GM23248 (cell line): ENCODE results near the gene VPS37D. TPM values are rescaled to one million over a fixed set of nuclear protein-coding genes. Genes with fewer than 3 reads are reported as not detected.
"Not testable (repeated sequence)": the region's sequence is repeated elsewhere in the genome, so short reads cannot be mapped to it uniquely, and the experiment has no call there.

Source experiments
- DNase-seq: peaks from one replicate; pipeline ENCODE4 v3.0.0-alpha.2; 2015
- H2AFZ ChIP-seq: fragments of 200-600 bp; sonication (generic); 2 replicates; pipeline ENCODE4 v1.6.1; 2016; ENCODE audit warnings: antibody characterized with exemption
- H3F3A ChIP-seq: fragments of 200-600 bp; sonication (generic); 2 replicates; pipeline ENCODE4 v1.6.1; 2016; ENCODE audit warnings: mild to moderate bottlenecking, antibody characterized with exemption, mixed run types; ENCODE audit not compliant: insufficient read depth
- H3K27ac ChIP-seq: fragments of 200-600 bp; sonication (generic); 2 replicates; pipeline ENCODE4 v1.5.1; 2016; ENCODE audit warnings: mild to moderate bottlenecking
- H3K27me3 ChIP-seq: fragments of 200-600 bp; sonication (generic); replicated peaks from 2 replicates; pipeline ENCODE4 v1.6.1; 2016; ENCODE audit warnings: mild to moderate bottlenecking; ENCODE audit not compliant: insufficient read depth
- H3K36me3 ChIP-seq: fragments of 200-600 bp; sonication (generic); 2 replicates; pipeline ENCODE4 v1.6.1; 2016; ENCODE audit warnings: low read depth, mild to moderate bottlenecking
- H3K4me1 ChIP-seq: fragments of 200-600 bp; sonication (generic); 2 replicates; pipeline ENCODE4 v1.6.1; 2016; ENCODE audit warnings: mild to moderate bottlenecking; ENCODE audit not compliant: insufficient read depth
- H3K4me2 ChIP-seq: fragments of 200-600 bp; sonication (generic); one replicate; pipeline ENCODE4 v1.6.1; 2016; ENCODE audit warnings: mild to moderate bottlenecking; ENCODE audit not compliant: unreplicated experiment
- H3K4me3 ChIP-seq: fragments of 200-600 bp; sonication (generic); 2 replicates; pipeline ENCODE4 v1.5.1; 2016; ENCODE audit warnings: mild to moderate bottlenecking
- H3K79me2 ChIP-seq: fragments of 200-600 bp; sonication (generic); 2 replicates; pipeline ENCODE4 v1.6.1; 2016; ENCODE audit warnings: mild to moderate bottlenecking; ENCODE audit not compliant: insufficient read depth
- H3K9ac ChIP-seq: fragments of 200-600 bp; sonication (generic); 2 replicates; pipeline ENCODE4 v1.6.1; 2016; ENCODE audit warnings: mild to moderate bottlenecking
- H3K9me2 ChIP-seq: fragments of 200-600 bp; sonication (generic); 2 replicates; pipeline ENCODE4 v1.6.1; 2016; ENCODE audit warnings: mixed run types, mild to moderate bottlenecking, moderate library complexity; ENCODE audit not compliant: insufficient read depth
- H3K9me3 ChIP-seq: fragments of 200-600 bp; sonication (generic); one replicate; pipeline ENCODE4 v1.6.1; 2017; ENCODE audit warnings: low read depth
- H4K20me1 ChIP-seq: fragments of 200-600 bp; sonication (generic); 2 replicates; pipeline ENCODE4 v1.6.0; 2016; ENCODE audit not compliant: insufficient read depth
- EZH2 ChIP-seq: fragments of 200-600 bp; sonication (generic); IDR thresholded peaks from 2 replicates; pipeline ENCODE4 v1.6.1; 2018; ENCODE audit warnings: antibody characterized with exemption, mild to moderate bottlenecking; ENCODE audit not compliant: insufficient read depth, poor library complexity, severe bottlenecking
- EZH2phosphoT487 ChIP-seq: fragments of 200-600 bp; sonication (generic); IDR thresholded peaks from 2 replicates; pipeline ENCODE4 v1.6.1; 2018; ENCODE audit warnings: antibody characterized with exemption, moderate library complexity, mild to moderate bottlenecking, low read depth; ENCODE audit not compliant: insufficient read depth
- WGBS, 2 experiments: methylation state at CpG; one replicate each; pipeline ENCODE4 v1.1.6; 2015 to 2017; ENCODE audit warnings: low lambda C conversion rate in 2 of 2, low coverage in 1 of 2; ENCODE audit errors: missing lambda C conversion rate in 2 of 2; 5-methylcytosine and 5-hydroxymethylcytosine counted together
- in situ Hi-C: fragments of 300-500 bp; cut with MboI; formaldehyde crosslinking; loops from 2 replicates; pipeline ENCODE4 v1.15.0; 2020
- polyA plus RNA-seq: library from polyadenylated mRNA; unstranded; fragments of >200 nt; fragmentation: Nextera tagmentation; extraction: Ambion mirVana; gene quantifications from 2 replicates; pipeline ENCODE4 v1.2.1, GENCODE V29; 2016
- total RNA-seq: library from RNA; depleted of rRNA; stranded (reverse); fragments of >200 nt; shearing (Covaris generic); gene quantifications from 2 replicates; pipeline ENCODE4 v1.2.3, GENCODE V29; 2014

The VPS37D gene
- total and polyA plus RNA-seq, 2 experiments from 2014 or later = 1.3 to 5.9 TPM

DNA sequence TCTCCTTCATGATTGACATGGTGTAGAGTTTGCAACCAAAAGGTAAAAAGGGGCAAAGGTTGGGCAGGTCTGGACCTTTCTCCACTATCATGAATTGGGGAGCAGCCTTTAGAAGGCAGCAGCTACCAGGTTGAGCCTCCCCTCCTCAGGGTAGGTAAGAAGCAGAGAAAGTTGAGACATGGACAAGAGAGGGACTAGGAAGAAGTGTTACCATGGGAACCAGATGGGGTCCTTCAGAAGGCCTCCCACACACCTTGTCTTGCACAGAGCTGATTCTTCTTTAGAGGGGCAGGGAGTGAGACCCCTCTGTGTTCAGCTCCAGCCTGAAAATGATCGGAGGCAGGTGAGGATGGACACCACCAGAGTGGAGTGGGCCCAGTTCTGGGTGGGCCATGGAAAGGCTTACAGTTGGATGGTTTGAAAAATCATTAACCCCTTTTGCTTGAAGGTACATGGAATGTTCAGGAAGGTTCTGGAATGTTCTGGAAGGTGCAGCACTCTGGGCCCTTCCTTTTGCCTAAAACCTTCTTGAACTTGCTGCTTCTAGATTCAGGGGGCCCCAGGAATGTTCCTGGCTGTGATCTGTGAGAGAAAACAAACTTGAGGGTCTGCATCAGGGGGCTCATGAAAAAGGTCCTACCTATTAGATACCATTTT is 7.0 kb downstream of the VPS37D start:
- Histone ChIP-seq H3K27ac (no peak overlapping the region), H3K9me2 (no peaks in the 10 kb centered on the region), H3K27me3 (no peaks in the 10 kb centered on the region), H3K9ac (no peak overlapping the region), H3K9me3 (no peaks in the 10 kb centered on the region), H3K4me3 (no peak overlapping the region), H3F3A (peaks cover 6% of the 10 kb centered on the region; the same call in 1 of the 2 replicates), H4K20me1 (no peaks in the 10 kb centered on the region), H3K4me2 (no peak overlapping the region), H3K79me2 (peaks cover 9% of the 10 kb centered on the region), H2AFZ (no peak overlapping the region), H3K4me1 (no peaks in the 10 kb centered on the region), H3K36me3 (no peaks in the 10 kb centered on the region; the same call in 1 of the 2 replicates)
- 92 to 100% methylated on average over 1 of the region's 1 CpG for WGBS, 2 experiments
- DNase-seq = no peak
- TF ChIP-seq EZH2 (no peak), EZH2phosphoT487 (no peak)
- in situ Hi-C loops = no loop called here

DNA sequence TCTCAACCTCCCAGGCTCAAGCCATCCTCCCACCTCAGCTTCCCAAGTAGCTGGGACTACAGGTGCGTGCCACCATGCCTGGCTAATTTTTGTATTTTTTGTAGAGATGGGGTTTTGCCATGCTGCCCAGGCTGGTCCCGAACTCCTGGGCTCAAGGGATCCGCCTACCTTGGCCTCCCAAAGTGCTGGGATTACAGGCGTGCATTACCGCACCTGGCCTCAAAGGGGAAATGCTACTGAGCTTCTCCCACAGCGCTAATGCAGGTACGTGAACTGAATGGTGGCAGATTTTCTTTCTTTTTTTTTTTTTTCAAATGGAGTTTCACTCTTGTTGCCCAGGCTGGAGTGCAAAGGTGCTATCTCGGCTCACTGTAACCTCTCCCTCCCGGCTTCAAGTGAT is 8.4 kb downstream of the VPS37D start:
- H3F3A ChIP-seq, H2AFZ ChIP-seq, H3K9me3 ChIP-seq, H3K4me1 ChIP-seq, H3K27ac ChIP-seq, H3K27me3 ChIP-seq, in situ Hi-C loops, H3K36me3 ChIP-seq, H3K4me2 ChIP-seq, H3K9ac ChIP-seq, H3K9me2 ChIP-seq, DNase-seq, H3K4me3 ChIP-seq, H4K20me1 ChIP-seq: not testable (repeated sequence)
- H3K79me2 ChIP-seq = peaks cover 24% of the 10 kb centered on the region
- WGBS, 2 experiments = 80 to 84% methylated on average over 9 of the region's 9 CpGs

DNA sequence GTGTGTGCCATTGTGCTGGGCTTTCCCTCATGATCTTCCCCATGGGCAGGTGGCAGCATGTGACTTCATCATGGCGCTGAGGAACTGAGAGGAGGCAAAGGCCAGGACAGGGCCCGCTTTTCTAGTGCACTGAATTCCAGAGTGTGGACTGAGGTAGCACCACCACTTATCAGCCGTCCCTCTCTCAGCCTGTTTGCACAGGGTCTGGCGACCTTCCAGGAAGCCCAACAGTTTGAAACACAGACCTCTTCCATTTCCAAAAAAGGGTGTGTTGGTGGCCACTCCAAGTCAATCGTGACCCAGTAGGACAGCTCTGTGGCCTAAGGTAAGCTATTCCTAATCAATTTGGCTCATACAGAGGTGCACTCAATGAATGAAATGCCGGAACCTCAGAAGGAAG is 11.2 kb downstream of the VPS37D start:
- in situ Hi-C loops = no loop called here
- H3K4me3 ChIP-seq = no peak overlapping the region
- peaks cover 6% of the 10 kb centered on the region; the same call in 1 of the 2 replicates for H3F3A ChIP-seq
- no peak for DNase-seq
- H3K79me2 ChIP-seq = peaks cover 48% of the 10 kb centered on the region
- no peak overlapping the region for H2AFZ ChIP-seq
- peaks cover 12% of the 10 kb centered on the region for H3K4me1 ChIP-seq
- WGBS, 2 experiments = 88 to 89% methylated on average over 6 of the region's 6 CpGs
- H3K27me3 ChIP-seq = no peaks in the 10 kb centered on the region
- H3K4me2 ChIP-seq = no peak overlapping the region
- no peak overlapping the region for H3K27ac ChIP-seq
- no peaks in the 10 kb centered on the region; the same call in 1 of the 2 replicates for H4K20me1 ChIP-seq
- H3K9me2 ChIP-seq = no peaks in the 10 kb centered on the region
- no peaks in the 10 kb centered on the region; the same call in 1 of the 2 replicates for H3K36me3 ChIP-seq
- no peaks in the 10 kb centered on the region for H3K9me3 ChIP-seq
- no peak for TF ChIP-seq EZH2
- no peak for TF ChIP-seq EZH2phosphoT487
- no peak overlapping the region for H3K9ac ChIP-seq

DNA sequence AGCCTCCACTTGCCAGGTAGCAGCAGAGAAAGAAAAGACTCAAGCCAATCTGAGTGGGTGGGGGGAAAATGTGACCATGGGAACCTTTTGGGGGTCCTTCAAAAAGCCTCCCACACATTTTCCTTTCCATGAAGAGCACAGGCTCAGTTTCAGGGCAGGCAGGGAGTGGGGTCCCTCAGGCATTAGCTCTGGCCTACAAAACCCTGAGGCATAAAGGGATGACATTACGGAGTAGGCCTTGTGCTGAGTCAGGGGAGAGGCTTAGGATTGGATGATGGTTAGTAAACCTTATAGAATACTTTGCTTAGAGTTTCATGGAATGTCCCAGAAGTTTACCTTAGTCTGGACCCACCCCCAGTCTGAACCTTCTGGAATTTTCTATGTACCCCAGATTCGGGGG is 12.1 kb downstream of the VPS37D start:
- Histone ChIP-seq H3K9me2 (no peaks in the 10 kb centered on the region), H3K4me1 (peaks cover 12% of the 10 kb centered on the region), H3F3A (peaks cover 6% of the 10 kb centered on the region; the same call in 1 of the 2 replicates), H3K9ac (no peak overlapping the region), H3K4me3 (no peak overlapping the region), H4K20me1 (no peaks in the 10 kb centered on the region; the same call in 1 of the 2 replicates), H3K9me3 (no peaks in the 10 kb centered on the region), H3K27ac (no peak overlapping the region), H3K4me2 (no peak overlapping the region), H2AFZ (no peak overlapping the region), H3K79me2 (peaks cover 56% of the 10 kb centered on the region), H3K27me3 (no peaks in the 10 kb centered on the region), H3K36me3 (no peaks in the 10 kb centered on the region; the same call in 1 of the 2 replicates)
- TF ChIP-seq EZH2phosphoT487 (no peak), EZH2 (no peak)
- DNase-seq = no peak
- WGBS, 2 experiments = 97 to 98% methylated on average over 2 of the region's 2 CpGs
- in situ Hi-C loops = no loop called here

DNA sequence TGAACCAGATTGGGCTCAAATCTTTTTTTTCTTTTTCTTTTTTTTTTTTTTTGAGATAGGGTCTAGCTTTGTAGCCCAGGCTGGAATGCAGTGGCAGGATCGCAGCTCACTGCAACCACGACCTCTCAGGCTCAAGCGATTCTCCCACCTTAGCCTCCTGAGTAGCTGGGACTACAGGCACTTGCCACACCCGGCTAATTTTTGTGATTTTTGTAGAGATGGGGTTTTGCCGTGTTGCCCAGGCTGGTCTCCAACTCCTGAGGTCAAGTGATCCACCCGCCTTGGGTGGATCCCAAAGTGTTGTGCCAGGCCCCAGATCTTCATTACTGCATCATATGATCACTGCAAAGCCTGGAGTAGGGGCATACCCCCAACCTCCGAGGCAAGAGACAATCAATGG is 12.9 kb downstream of the VPS37D start:
- peak overlapping the region; percentile 95 for H3K4me2 ChIP-seq
- DNase-seq = no peak
- no peaks in the 10 kb centered on the region; the same call in 1 of the 2 replicates for H4K20me1 ChIP-seq
- H3K9ac ChIP-seq = no peak overlapping the region
- TF ChIP-seq EZH2 (no peak), EZH2phosphoT487 (no peak)
- H3K9me2 ChIP-seq = no peaks in the 10 kb centered on the region
- H3K27me3 ChIP-seq = no peaks in the 10 kb centered on the region
- no peak overlapping the region for H2AFZ ChIP-seq
- peaks cover 64% of the 10 kb centered on the region for H3K79me2 ChIP-seq
- 0 out of 2 replicates have a peak overlapping the region, but pooled peaks have one; percentile 100 for H3K4me3 ChIP-seq
- WGBS, 2 experiments = 53 to 66% methylated on average over 7 of the region's 7 CpGs
- no peaks in the 10 kb centered on the region for H3K9me3 ChIP-seq
- peaks cover under 1% of the 10 kb centered on the region; the same call in 1 of the 2 replicates for H3F3A ChIP-seq
- in situ Hi-C loops = no loop called here
- H3K4me1 ChIP-seq = peaks cover 12% of the 10 kb centered on the region
- no peak overlapping the region for H3K27ac ChIP-seq
- no peaks in the 10 kb centered on the region; the same call in 1 of the 2 replicates for H3K36me3 ChIP-seq
